ENCODE data around the gene PCDHB13.
"Not testable (repeated sequence)": the region's sequence is repeated elsewhere in the genome, so short reads cannot be mapped to it uniquely, and the experiment has no call there.

Gene PCDHB13

GRCh38 chr5:141208478-141208877 lies 5.2 kb upstream of the PCDHB13 start, which contains the start of gene PCDHB12:
PCDHB12 (plus strand) TSS chr5:141208719; CDS start chr5:141208908, 189 bp downstream.
- peak; percentile 21 for DNase-seq

- DNase-seq: not testable (repeated sequence)
Observed at GRCh38 chr5:141210281-141210680, 3.4 kb upstream of the PCDHB13 start.

- not testable (repeated sequence) for DNase-seq
Observed at GRCh38 chr5:141210849-141211248, 2.9 kb upstream of the PCDHB13 start.

- DNase-seq: not testable (repeated sequence)
Observed at GRCh38 chr5:141214583-141214982, 864 bp downstream of the PCDHB13 start.

- DNase-seq: not testable (repeated sequence)
Observed at GRCh38 chr5:141215504-141215903, 1.8 kb downstream of the PCDHB13 start.

- not testable (repeated sequence) for DNase-seq
Observed at GRCh38 chr5:141216035-141216434, 2.3 kb downstream of the PCDHB13 start.

- DNase-seq: peak; percentile 60
Observed at GRCh38 chr5:141223112-141223783, 9.5 kb downstream of the PCDHB13 start, which contains the start of gene PCDHB14. PCDHB14 (plus strand) TSS chr5:141223343; CDS start chr5:141223506, 163 bp downstream.

- DNase-seq: not testable (repeated sequence)
Observed at GRCh38 chr5:141224844-141225243, 11.1 kb downstream of the PCDHB13 start.

- DNase-seq: not testable (repeated sequence)
Observed at GRCh38 chr5:141225421-141225820, 11.7 kb downstream of the PCDHB13 start.

- peak; percentile 28 for DNase-seq
Observed at GRCh38 chr5:141234109-141234667, 20.5 kb downstream of the PCDHB13 start.

GRCh38 chr5:141235922-141236321 lies 22.2 kb downstream of the PCDHB13 start:
- DNase-seq: not testable (repeated sequence)

- no peak for DNase-seq
Observed at GRCh38 chr5:141236516-141237313, 23.0 kb downstream of the PCDHB13 start.

GRCh38 chr5:141241496-141241895 lies 27.8 kb downstream of the PCDHB13 start:
- no peak for DNase-seq

GRCh38 chr5:141245250-141245717 lies 31.6 kb downstream of the PCDHB13 start, which contains the start of gene PCDHB15:
PCDHB15 (plus strand) TSS chr5:141245395; CDS start chr5:141245579, 184 bp downstream.
- peak; percentile 26 for DNase-seq

GRCh38 chr5:141246971-141247370 lies 33.3 kb downstream of the PCDHB13 start:
- not testable (repeated sequence) for DNase-seq

GRCh38 chr5:141247434-141247833 lies 33.7 kb downstream of the PCDHB13 start:
- DNase-seq: not testable (repeated sequence)

GRCh38 chr5:141250576-141250975 lies 36.9 kb downstream of the PCDHB13 start:
- DNase-seq: no peak

- DNase-seq: no peak
Observed at GRCh38 chr5:141258464-141258863, 44.7 kb downstream of the PCDHB13 start.

- no peak for DNase-seq
Observed at GRCh38 chr5:141258948-141259347, 45.2 kb downstream of the PCDHB13 start.

GRCh38 chr5:141260458-141261237 lies 46.9 kb downstream of the PCDHB13 start:
- DNase-seq: peak; percentile 3

GRCh38 chr5:141261238-141261546 lies 47.5 kb downstream of the PCDHB13 start:
- no peak for DNase-seq

Data from EL (cell line).